Neural progenitor cell (in vitro differentiated cells): ENCODE data around the gene SLC25A1. TPM values are rescaled to one million over a fixed set of nuclear protein-coding genes. Genes with fewer than 3 reads are reported as not detected.
A peak's percentile ranks its signal among the peaks of the same experiment; 100 is the strongest.

Source experiments
- DNase-seq: peaks from one replicate; pipeline ENCODE4 v3.0.0-alpha.2; 2016; ENCODE audit warnings: low spot score
- H2AFZ ChIP-seq: fragments of 200-600 bp; sonication (generic); replicated peaks from 2 replicates; pipeline ENCODE4 v1.6.1; 2016; ENCODE audit warnings: antibody characterized with exemption
- H3F3A ChIP-seq: fragments of 200-600 bp; sonication (generic); 2 replicates; pipeline ENCODE4 v1.6.1; 2016; ENCODE audit warnings: antibody characterized with exemption, low read depth
- H3K27ac ChIP-seq: fragments of 200-600 bp; sonication (generic); 2 replicates; pipeline ENCODE4 v1.5.1; 2016; ENCODE audit warnings: mild to moderate bottlenecking
- H3K27me3 ChIP-seq: fragments of 200-600 bp; sonication (generic); 2 replicates; pipeline ENCODE4 v1.6.1; 2016; ENCODE audit warnings: mild to moderate bottlenecking, moderate library complexity
- H3K36me3 ChIP-seq: fragments of 200-600 bp; sonication (generic); 2 replicates; pipeline ENCODE4 v1.5.1; 2016
- H3K4me1 ChIP-seq: fragments of 200-600 bp; sonication (generic); 2 replicates; pipeline ENCODE4 v1.6.1; 2016; ENCODE audit warnings: mixed run types
- H3K4me2 ChIP-seq: fragments of 200-600 bp; sonication (generic); 2 replicates; pipeline ENCODE4 v1.6.1; 2016
- H3K4me3 ChIP-seq: fragments of 200-600 bp; sonication (generic); 2 replicates; pipeline ENCODE4 v1.5.1; 2016
- H3K79me2 ChIP-seq: fragments of 200-600 bp; sonication (generic); 2 replicates; pipeline ENCODE4 v1.6.1; 2016; ENCODE audit warnings: low read depth
- H3K9ac ChIP-seq: fragments of 200-600 bp; sonication (generic); 2 replicates; pipeline ENCODE4 v1.6.1; 2016
- H3K9me3 ChIP-seq: fragments of 200-600 bp; sonication (generic); 2 replicates; pipeline ENCODE4 v1.5.1; 2016; ENCODE audit warnings: low read depth
- H4K20me1 ChIP-seq: fragments of 200-600 bp; sonication (generic); 2 replicates; pipeline ENCODE4 v1.6.1; 2016; ENCODE audit warnings: low read depth
- H3K27ac Mint-ChIP-seq: 3 replicates; pipeline ENCODE4 v1.8.0; 2021; ENCODE audit warnings: mixed read lengths
- H3K27me3 Mint-ChIP-seq: 2 replicates; pipeline ENCODE4 v1.8.0; 2022; ENCODE audit warnings: low read depth, mild to moderate bottlenecking, inconsistent platforms, moderate library complexity, mixed read lengths; ENCODE audit not compliant: insufficient read depth
- H3K36me3 Mint-ChIP-seq: 3 replicates; pipeline ENCODE4 v1.8.0; 2021; ENCODE audit warnings: mixed read lengths
- H3K4me1 Mint-ChIP-seq: 3 replicates; pipeline ENCODE4 v1.8.0; 2021; ENCODE audit warnings: mixed read lengths
- H3K4me3 Mint-ChIP-seq: 3 replicates; pipeline ENCODE4 v1.8.0; 2021; ENCODE audit warnings: mild to moderate bottlenecking, moderate library complexity, mixed read lengths
- H3K9me3 Mint-ChIP-seq: 3 replicates; pipeline ENCODE4 v1.8.0; 2020; ENCODE audit warnings: mixed read lengths
- CTCF ChIP-seq: fragments of 200-600 bp; sonication (generic); IDR thresholded peaks from 2 replicates; pipeline ENCODE4 v1.5.1; 2017; ENCODE audit warnings: antibody characterized with exemption, mild to moderate bottlenecking
- EZH2 ChIP-seq: fragments of 200-600 bp; sonication (generic); IDR thresholded peaks from 2 replicates; pipeline ENCODE4 v1.6.1; 2017; ENCODE audit warnings: antibody characterized with exemption, mild to moderate bottlenecking, moderate library complexity
- EZH2phosphoT487 ChIP-seq: fragments of 200-600 bp; sonication (generic); IDR thresholded peaks from 2 replicates; pipeline ENCODE4 v1.6.1; 2017; ENCODE audit warnings: antibody characterized with exemption
- total RNA-seq: library from RNA; depleted of rRNA; stranded (reverse); fragments of >200 nt; gene quantifications from 2 replicates; pipeline ENCODE4 v1.2.3, GENCODE V29; 2015; ENCODE audit warnings: low replicate concordance

The SLC25A1 gene
- total RNA-seq, 1 donor from 2014 or later, result 28.6 TPM

- Mint-ChIP-seq H3K4me1 (peaks cover 4% of the 10 kb centered on the region), H3K27me3 (peaks cover 50% of the 10 kb centered on the region), H3K4me3 (no peak overlapping the region), H3K27ac (no peak overlapping the region), H3K36me3 (peaks cover 4% of the 10 kb centered on the region), H3K9me3 (peaks cover 11% of the 10 kb centered on the region)
- Histone ChIP-seq H3K9me3 (no peaks in the 10 kb centered on the region), H3K36me3 (no peaks in the 10 kb centered on the region), H3K79me2 (no peaks in the 10 kb centered on the region), H3K4me3 (no peak overlapping the region), H3F3A (peaks cover 7% of the 10 kb centered on the region), H3K27ac (no peak overlapping the region), H2AFZ (no peak overlapping the region), H3K9ac (no peak overlapping the region), H3K4me2 (no peak overlapping the region), H3K4me1 (no peaks in the 10 kb centered on the region), H4K20me1 (peaks cover 10% of the 10 kb centered on the region), H3K27me3 (peaks cover 96% of the 10 kb centered on the region)
- DNase-seq, result no peak
- TF ChIP-seq EZH2phosphoT487, result no peak
- no peak for TF ChIP-seq CTCF
- TF ChIP-seq EZH2, result no peak
These were observed 25.3 kb downstream of the SLC25A1 start for GRCh38 chr22:19152942-19153883.

GRCh38 chr22:19151329-19152191 lies 27.0 kb downstream of the SLC25A1 start:
- Histone ChIP-seq H3K9ac (no peak overlapping the region), H4K20me1 (peaks cover 10% of the 10 kb centered on the region), H2AFZ (no peak overlapping the region), H3K27ac (no peak overlapping the region), H3K4me2 (no peak overlapping the region), H3K36me3 (no peaks in the 10 kb centered on the region), H3K27me3 (peaks cover 97% of the 10 kb centered on the region), H3K4me3 (no peak overlapping the region), H3K4me1 (no peaks in the 10 kb centered on the region), H3F3A (peaks cover 7% of the 10 kb centered on the region), H3K9me3 (no peaks in the 10 kb centered on the region), H3K79me2 (no peaks in the 10 kb centered on the region)
- peaks cover 4% of the 10 kb centered on the region for H3K4me1 Mint-ChIP-seq
- peak overlapping the region; percentile 5 for H3K27ac Mint-ChIP-seq
- peak overlapping the region; percentile 73 for H3K4me3 Mint-ChIP-seq
- H3K27me3 Mint-ChIP-seq, result peaks cover 65% of the 10 kb centered on the region
- DNase-seq, result no peak
- no peak for TF ChIP-seq CTCF
- no peak for TF ChIP-seq EZH2phosphoT487
- TF ChIP-seq EZH2, result no peak
- H3K36me3 Mint-ChIP-seq, result peaks cover 4% of the 10 kb centered on the region
- peaks cover 13% of the 10 kb centered on the region for H3K9me3 Mint-ChIP-seq

- Mint-ChIP-seq H3K27me3 (peaks cover 71% of the 10 kb centered on the region), H3K27ac (no peak overlapping the region), H3K9me3 (peaks cover 13% of the 10 kb centered on the region), H3K4me1 (peaks cover 4% of the 10 kb centered on the region), H3K4me3 (peak overlapping the region; percentile 73), H3K36me3 (peaks cover 4% of the 10 kb centered on the region)
- Histone ChIP-seq H4K20me1 (peaks cover 10% of the 10 kb centered on the region), H3K9me3 (no peaks in the 10 kb centered on the region), H3K27me3 (peaks cover 97% of the 10 kb centered on the region), H3F3A (peaks cover 7% of the 10 kb centered on the region), H3K4me3 (no peak overlapping the region), H3K36me3 (no peaks in the 10 kb centered on the region), H2AFZ (no peak overlapping the region), H3K4me1 (no peaks in the 10 kb centered on the region), H3K4me2 (no peak overlapping the region), H3K79me2 (no peaks in the 10 kb centered on the region), H3K9ac (no peak overlapping the region), H3K27ac (no peak overlapping the region)
- TF ChIP-seq CTCF, result no peak
- TF ChIP-seq EZH2, result peak; percentile 95
- peak; percentile 97 for TF ChIP-seq EZH2phosphoT487
- no peak for DNase-seq
These were observed 27.8 kb downstream of the SLC25A1 start for GRCh38 chr22:19150482-19151328.
